RWPE1 (cell line): Measurements from ENCODE around the gene SMG5.
A peak's percentile ranks its signal among the peaks of the same experiment; 100 is the strongest.

Experiments
- CTCF ChIA-PET: fragments of 350-600 bp; sonication (Branson Sonifier 250); formaldehyde crosslinking; extraction: SDS; loops from one replicate; lab custom pipeline; 2021; lab: Yijun Ruan, JAX
- POLR2A ChIA-PET: fragments of 400-600 bp; formaldehyde crosslinking; extraction: SDS; loops from one replicate; lab custom pipeline; 2020; ENCODE audit warnings: antibody characterized with exemption; ENCODE audit not compliant: low non-redundant PET; lab: Yijun Ruan, JAX
- DNase-seq: peaks from one replicate; pipeline ENCODE4 v3.0.0; 2012; ENCODE audit warnings: low spot score
- H3K27ac ChIP-seq: fragments of 450-650 bp; 2 replicates; pipeline ENCODE4 v1.5.1; 2017
- CTCF ChIP-seq: fragments of 450-650 bp; conservative IDR thresholded peaks from 2 replicates; pipeline ENCODE4 v1.5.1; 2017; ENCODE audit warnings: low read depth, mild to moderate bottlenecking

SMG5 gene

DNA sequence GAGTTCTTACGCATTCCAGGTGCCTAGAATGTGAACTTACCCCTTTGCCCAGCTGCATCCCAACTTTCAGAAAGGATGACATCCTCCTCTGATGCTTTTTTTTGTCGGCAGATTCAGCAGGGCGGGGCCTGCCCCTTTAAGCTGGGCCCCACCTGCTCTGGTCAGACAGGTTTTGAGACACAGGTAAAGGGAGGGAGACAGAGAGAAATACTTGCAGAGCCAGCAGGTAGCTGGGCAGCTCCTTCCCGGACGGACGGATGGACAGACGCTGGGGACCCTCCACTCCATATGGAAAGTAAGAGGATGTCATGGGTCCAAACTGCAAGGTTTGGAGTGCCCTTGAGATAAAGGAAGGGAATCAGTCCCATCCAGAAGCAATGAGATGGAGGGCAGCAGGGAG is 1.5 kb upstream of the SMG5 start, which contains the start of gene TMEM79:
Gene TMEM79, plus strand, starts transcription at position 214 of the 400 bp plus-strand sequence. CDS start 902 bp downstream, outside the sequence.
- H3K27ac ChIP-seq = peak within 1 kb of the TSS; percentile 88
- ChIA-PET CTCF (interaction anchor here (0.6 kb wide), 1 partner anchor 11 kb away, joined by 3 read pairs; the partner anchor contains the start of gene GLMP), POLR2A (interaction anchor here (0.7 kb wide), 1 partner anchor 245 kb away, joined by 3 read pairs; no protein-coding TSS in a partner anchor)
- TF ChIP-seq CTCF = no peak
- peak; percentile 64 for DNase-seq

DNA sequence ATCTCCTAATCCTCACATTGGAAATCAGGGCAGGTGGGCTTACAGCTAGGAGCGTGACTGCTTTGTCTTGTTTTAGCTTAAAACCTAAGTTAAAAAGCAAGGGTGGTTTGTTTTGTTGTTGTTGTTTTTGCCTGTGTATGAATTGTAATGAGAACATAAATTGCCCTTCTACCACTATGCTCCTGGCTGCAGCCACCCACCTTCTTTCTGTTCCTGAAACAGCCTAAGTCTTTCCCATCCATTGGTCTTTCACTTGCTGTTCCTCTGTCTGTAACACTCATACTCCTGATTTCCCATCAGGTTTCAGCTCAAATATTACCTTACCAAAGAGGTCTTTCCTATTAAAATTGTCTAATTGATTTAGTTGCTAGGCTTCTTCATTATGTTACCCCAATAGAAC is 896 bp upstream of the SMG5 start:
- DNase-seq = no peak
- TF ChIP-seq CTCF = no peak
- H3K27ac ChIP-seq = no peak overlapping the region
- ChIA-PET POLR2A (no interaction called here), CTCF (interaction anchor here (0.6 kb wide), 1 partner anchor 164 kb away, joined by 3 read pairs; no protein-coding TSS in a partner anchor)

GRCh38 chr1:156281693-156282478 is 739 bp downstream of the SMG5 start:
- ChIA-PET POLR2A (interaction anchor here (0.6 to 1.3 kb wide), 2 partner anchors 9 to 50 kb away, joined by 3 read pairs; no protein-coding TSS in a partner anchor), CTCF (interaction anchor here (1.9 kb wide), 1 partner anchor 38 kb away, joined by 7 read pairs; no protein-coding TSS in a partner anchor)
- no peak for TF ChIP-seq CTCF
- DNase-seq = no peak
- peak overlapping the region; percentile 88 for H3K27ac ChIP-seq

DNA sequence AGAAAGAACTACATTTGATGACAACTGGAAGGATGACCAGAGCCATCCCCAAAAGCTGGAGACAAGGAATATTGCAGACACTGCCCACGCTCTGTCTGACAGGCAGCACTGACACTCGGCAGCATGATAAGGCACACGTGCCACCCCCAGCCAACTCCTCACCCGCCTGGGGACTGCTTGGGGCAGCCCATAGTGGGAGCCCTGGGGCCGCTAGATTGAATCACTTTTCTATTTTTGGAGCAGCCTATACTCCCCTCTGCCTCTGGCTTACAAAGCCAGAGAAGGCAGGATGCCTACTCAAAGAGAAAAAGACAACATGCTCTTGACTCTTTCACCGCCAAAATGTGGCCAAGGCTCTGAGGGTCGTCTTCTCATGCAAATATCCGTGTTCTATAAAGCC is 1.3 kb downstream of the SMG5 start:
- H3K27ac ChIP-seq = peak overlapping the region; percentile 88
- POLR2A ChIA-PET = interaction anchor here (0.6 kb wide), 1 partner anchor 19 kb away, joined by 5 read pairs; no protein-coding TSS in a partner anchor
- CTCF ChIA-PET = interaction anchor here (0.6 to 1.9 kb wide), 3 partner anchors 38 to 377 kb away, joined by 3 to 7 read pairs (median 3); no protein-coding TSS in a partner anchor
- no peak for TF ChIP-seq CTCF
- no peak for DNase-seq

GRCh38 chr1:156279837-156280236 is 2.8 kb downstream of the SMG5 start:
- no peak for DNase-seq
- CTCF ChIA-PET = no interaction called here
- no peak overlapping the region for H3K27ac ChIP-seq
- POLR2A ChIA-PET = no interaction called here
- TF ChIP-seq CTCF = no peak

DNA sequence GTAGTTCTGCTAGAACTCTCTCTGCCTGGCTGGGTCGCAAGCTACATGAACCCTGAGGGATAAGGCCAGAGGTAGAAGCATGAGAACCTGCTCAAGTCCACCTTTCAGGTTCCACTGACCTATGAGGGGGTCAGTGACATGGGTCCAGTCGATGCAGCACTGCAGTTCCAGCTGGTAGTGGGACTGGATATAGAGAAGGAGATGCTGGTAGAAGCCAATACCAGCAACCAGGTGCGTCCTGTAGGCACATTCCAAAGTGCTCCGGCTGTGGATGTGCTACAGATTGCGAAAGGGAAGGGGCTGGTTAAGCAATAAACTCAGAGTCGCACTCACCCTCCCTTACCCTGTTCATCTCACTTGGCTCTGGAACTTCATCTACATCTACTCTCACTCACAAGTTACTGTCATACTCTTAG is 5.7 kb downstream of the SMG5 start:
- H3K27ac ChIP-seq = peak overlapping the region; percentile 68
- POLR2A ChIA-PET = no interaction called here
- TF ChIP-seq CTCF = no peak
- no peak for DNase-seq
- CTCF ChIA-PET = interaction anchor here (1.1 kb wide), 1 partner anchor 15 kb away, joined by 3 read pairs; no protein-coding TSS in a partner anchor
